CD4-positive, CD25-positive, alpha-beta regulatory T cell (primary cell): ENCODE measurements around the gene RNF135. TPM values are rescaled to one million over a fixed set of nuclear protein-coding genes. Genes with fewer than 3 reads are reported as not detected.
"Not testable (repeated sequence)": the region's sequence is repeated elsewhere in the genome, so short reads cannot be mapped to it uniquely, and the experiment has no call there.

Experiments used
- ATAC-seq, 2 donors: fragments of 150-1000 bp; cut with Tn5 transposase; one replicate each; pipeline ENCODE4 v1.10.0; 2021; ENCODE audit warnings: low read depth in 2 of 2, moderate number of reproducible peaks in 2 of 2, moderate library complexity in 1 of 2
- DNase-seq, 3 donors: peaks; one replicate each; pipeline versions ENCODE4 v3.0.0 to v3.0.0-alpha.2; 2012 to 2022; ENCODE audit warnings: mixed read lengths in 1 of 3
- H3K27ac ChIP-seq: one replicate; pipeline ENCODE4 v1.7.0; 2013; ENCODE audit warnings: mild to moderate bottlenecking, low read length; ENCODE audit not compliant: insufficient read depth, poor library complexity, severe bottlenecking
- H3K27me3 ChIP-seq: one replicate; pipeline ENCODE4 v1.7.0; 2013; ENCODE audit warnings: low read length; ENCODE audit not compliant: control insufficient read depth, insufficient read depth
- H3K36me3 ChIP-seq: one replicate; pipeline ENCODE4 v1.7.0; 2013; ENCODE audit warnings: mild to moderate bottlenecking, low read length, moderate library complexity; ENCODE audit not compliant: control insufficient read depth, insufficient read depth
- H3K4me1 ChIP-seq: 2 replicates; pipeline ENCODE4 v1.7.0; 2013; ENCODE audit warnings: mild to moderate bottlenecking, low read length; ENCODE audit not compliant: insufficient read depth, control insufficient read depth, poor library complexity, severe bottlenecking
- H3K4me3 ChIP-seq: one replicate; pipeline ENCODE4 v1.7.0; 2013; ENCODE audit warnings: low read depth, mild to moderate bottlenecking, low read length, moderate library complexity
- H3K9me3 ChIP-seq, 2 experiments: 1 replicate in 1 of 2; 2 replicates in 1 of 2; pipeline ENCODE4 v1.7.0; 2013; ENCODE audit warnings: low read length in 2 of 2, mild to moderate bottlenecking in 1 of 2, moderate library complexity in 1 of 2; ENCODE audit not compliant: control insufficient read depth in 2 of 2
- H3K27ac Mint-ChIP-seq, 3 donors: one replicate each; pipeline ENCODE4 v1.8.0; 2020 to 2022; ENCODE audit warnings: mild to moderate bottlenecking in 3 of 3, mixed read lengths in 3 of 3, moderate library complexity in 2 of 3
- H3K27me3 Mint-ChIP-seq: one replicate; pipeline ENCODE4 v1.8.0; 2022; ENCODE audit warnings: mild to moderate bottlenecking, mixed read lengths
- H3K36me3 Mint-ChIP-seq: one replicate; pipeline ENCODE4 v1.8.0; 2020; ENCODE audit warnings: mixed read lengths
- H3K4me1 Mint-ChIP-seq, 4 donors: one replicate each; pipeline ENCODE4 v1.8.0; 2020 to 2022; ENCODE audit warnings: mixed read lengths in 4 of 4, mild to moderate bottlenecking in 1 of 4
- H3K4me3 Mint-ChIP-seq, 4 donors: one replicate each; pipeline ENCODE4 v1.8.0; 2020 to 2022; ENCODE audit warnings: mild to moderate bottlenecking in 4 of 4, mixed read lengths in 4 of 4, moderate library complexity in 3 of 4
- H3K9me3 Mint-ChIP-seq, 7 donors: one replicate each; pipeline ENCODE4 v1.8.0; 2020 to 2022; ENCODE audit warnings: mixed read lengths in 7 of 7, mild to moderate bottlenecking in 3 of 7, moderate library complexity in 2 of 7
- polyA plus RNA-seq, 4 donors: library from polyadenylated mRNA; unstranded; fragments of 300-500 nt; fragmentation: Illumina TruSeq; gene quantifications; one replicate each; pipeline ENCODE4 v1.2.3, GENCODE V29; 2021
- total RNA-seq: library from RNA; stranded (reverse); gene quantifications from one replicate; pipeline ENCODE4 v1.2.3, GENCODE V29; 2022

RNF135 gene
- total and polyA plus RNA-seq, 5 donors from 2014 or later: 3.8 to 17.8 (median 10.8) TPM

DNA sequence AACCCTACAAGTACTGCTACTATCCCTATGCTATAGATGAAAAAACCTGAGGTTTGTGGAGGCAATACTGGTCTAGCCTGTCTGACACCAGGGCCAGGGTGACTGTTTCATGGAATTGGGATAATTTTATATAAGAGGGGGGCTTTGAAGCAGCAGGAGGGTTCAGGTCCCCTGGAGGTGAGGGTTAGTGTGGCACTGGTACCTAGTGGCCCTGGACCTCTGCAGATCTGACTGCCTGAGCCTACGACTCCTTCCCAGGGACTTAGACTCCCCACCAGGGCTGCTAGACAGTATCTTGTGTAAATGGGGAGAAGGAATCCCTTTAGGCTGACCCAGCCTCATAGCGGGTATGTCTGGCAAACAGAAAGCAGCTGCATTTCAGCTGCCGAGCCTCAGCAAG is 42.3 kb upstream of the RNF135 start:
- peaks cover 4% of the 10 kb centered on the region for H3K27me3 ChIP-seq
- H3K4me1 ChIP-seq: no peaks in the 10 kb centered on the region
- Mint-ChIP-seq H3K9me3 (no peaks in the 10 kb centered on the region), H3K4me1 (peaks cover 0 to 2% (median 0%) of the 10 kb centered on the region in 4 donors), H3K27ac (no peak overlapping the region), H3K4me3 (no peak overlapping the region), H3K36me3 (no peaks in the 10 kb centered on the region), H3K27me3 (peaks cover 52% of the 10 kb centered on the region)
- no peaks in the 10 kb centered on the region for H3K36me3 ChIP-seq
- no peak overlapping the region for H3K4me3 ChIP-seq
- no peak for ATAC-seq
- no peaks in the 10 kb centered on the region for H3K9me3 ChIP-seq
- no peak for DNase-seq
- H3K27ac ChIP-seq: no peak overlapping the region

DNA sequence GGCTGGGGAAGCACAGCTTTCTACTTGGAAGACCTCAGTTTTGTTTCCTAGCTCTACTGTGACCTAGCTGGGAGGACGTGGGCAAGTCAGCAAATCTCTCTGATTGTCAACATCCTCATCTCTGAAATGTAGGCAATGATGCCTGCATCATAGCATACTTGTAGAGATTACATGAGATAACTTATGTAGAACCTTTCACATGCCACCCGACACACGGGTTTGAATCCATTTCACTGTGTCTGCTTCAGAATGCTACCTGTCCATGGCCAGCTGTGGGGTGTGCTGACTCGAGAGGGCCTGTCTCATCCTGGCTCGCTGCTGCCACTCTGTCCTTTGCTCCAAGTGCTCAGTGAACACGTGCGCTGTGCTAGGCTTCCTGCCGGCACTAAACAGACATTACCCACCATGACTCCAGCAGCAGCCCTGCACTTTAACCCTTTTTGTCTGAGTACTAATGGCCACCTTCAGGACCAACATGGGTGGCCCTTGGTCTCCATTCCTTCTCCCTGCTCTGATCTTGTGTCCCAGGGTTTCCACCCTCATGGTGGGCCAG is 41.7 kb upstream of the RNF135 start:
- no peaks in the 10 kb centered on the region for H3K4me1 ChIP-seq
- H3K27me3 ChIP-seq: peaks cover 4% of the 10 kb centered on the region
- Mint-ChIP-seq H3K9me3 (no peaks in the 10 kb centered on the region), H3K4me1 (peaks cover 0 to 2% (median 0%) of the 10 kb centered on the region in 4 donors), H3K27ac (no peak overlapping the region), H3K4me3 (no peak overlapping the region), H3K27me3 (peaks cover 46% of the 10 kb centered on the region), H3K36me3 (no peaks in the 10 kb centered on the region)
- no peak for DNase-seq
- no peaks in the 10 kb centered on the region for H3K36me3 ChIP-seq
- no peaks in the 10 kb centered on the region for H3K9me3 ChIP-seq
- H3K27ac ChIP-seq: no peak overlapping the region
- ATAC-seq: no peak
- no peak overlapping the region for H3K4me3 ChIP-seq

DNA sequence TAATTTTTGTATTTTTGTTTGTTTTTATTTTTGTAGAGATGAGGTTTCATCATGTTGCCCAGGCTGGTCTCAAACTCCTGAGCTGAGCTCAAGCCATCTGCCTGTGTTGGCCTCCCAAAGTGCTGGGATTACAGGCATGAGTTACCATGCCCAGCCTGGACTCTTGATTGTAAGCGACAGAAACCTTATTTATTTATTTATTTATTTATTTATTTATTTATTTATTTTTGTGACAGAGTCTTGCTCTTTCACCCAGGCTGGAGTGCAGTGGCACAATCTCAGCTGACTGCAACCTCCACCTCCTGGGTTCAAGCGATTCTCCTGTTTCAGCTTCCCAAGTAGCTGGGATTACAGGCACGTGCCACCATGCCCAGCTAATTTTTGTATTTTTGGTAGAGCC is 41.0 kb upstream of the RNF135 start:
- not testable (repeated sequence) for H3K36me3 ChIP-seq, ATAC-seq, H3K4me3 ChIP-seq, H3K27ac Mint-ChIP-seq, DNase-seq, H3K4me1 ChIP-seq, H3K9me3 ChIP-seq, H3K27ac ChIP-seq, H3K4me3 Mint-ChIP-seq, H3K36me3 Mint-ChIP-seq, H3K27me3 ChIP-seq, H3K9me3 Mint-ChIP-seq, H3K4me1 Mint-ChIP-seq
- H3K27me3 Mint-ChIP-seq: peaks cover 39% of the 10 kb centered on the region

DNA sequence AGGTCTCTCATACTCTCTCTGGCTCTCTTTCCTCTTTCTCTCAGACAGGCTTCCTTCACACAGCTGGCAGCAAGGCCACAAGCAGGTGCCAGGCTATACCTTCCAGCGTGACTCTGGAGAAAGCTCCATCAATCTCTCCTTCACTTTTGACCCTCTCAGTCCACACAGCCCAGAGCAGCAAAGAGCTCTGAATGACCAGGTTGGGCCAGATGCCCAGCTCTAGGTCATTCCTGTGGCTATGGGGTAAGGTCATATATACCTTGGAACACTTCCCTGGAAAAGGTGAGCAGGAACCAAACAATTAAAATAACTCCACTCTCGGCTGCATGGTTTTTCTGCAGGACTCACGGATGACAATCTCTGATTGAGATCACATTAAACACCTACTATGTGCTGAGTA is 40.3 kb upstream of the RNF135 start:
- no peak for ATAC-seq
- H3K27ac Mint-ChIP-seq: no peak overlapping the region
- Histone ChIP-seq H3K27me3 (no peaks in the 10 kb centered on the region), H3K36me3 (no peaks in the 10 kb centered on the region), H3K27ac (no peak overlapping the region), H3K4me1 (no peaks in the 10 kb centered on the region), H3K4me3 (no peak overlapping the region), H3K9me3 (no peaks in the 10 kb centered on the region)
- H3K36me3 Mint-ChIP-seq: no peaks in the 10 kb centered on the region
- H3K4me1 Mint-ChIP-seq: no peaks in the 10 kb centered on the region
- no peak overlapping the region for H3K4me3 Mint-ChIP-seq
- H3K9me3 Mint-ChIP-seq: peaks cover 0 to 1% (median 0%) of the 10 kb centered on the region in 7 donors
- no peak for DNase-seq
- peaks cover 34% of the 10 kb centered on the region for H3K27me3 Mint-ChIP-seq

DNA sequence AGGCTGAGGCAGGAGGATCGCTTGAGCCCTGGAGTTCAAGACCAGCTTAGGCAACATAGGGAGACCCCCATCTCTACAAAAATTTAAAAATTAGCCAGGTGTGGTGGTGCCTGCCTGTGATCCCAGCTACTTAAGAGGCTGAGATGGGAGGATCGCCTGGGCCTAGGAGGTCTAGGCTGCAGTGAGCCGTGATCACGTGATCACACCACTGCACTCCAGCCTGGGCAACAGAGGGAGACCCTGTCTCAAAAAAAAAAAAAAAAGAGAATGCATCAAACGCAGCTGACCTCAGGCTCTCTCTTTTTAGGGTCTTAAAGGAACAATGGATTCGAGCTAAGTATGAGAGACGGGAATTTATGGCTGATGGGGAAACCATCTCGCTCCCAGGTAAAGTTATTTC is 39.3 kb upstream of the RNF135 start:
- not testable (repeated sequence) for H3K9me3 Mint-ChIP-seq, H3K27ac Mint-ChIP-seq, H3K9me3 ChIP-seq, ATAC-seq, H3K27ac ChIP-seq, H3K27me3 ChIP-seq, H3K4me3 ChIP-seq, H3K36me3 Mint-ChIP-seq, H3K4me3 Mint-ChIP-seq, H3K4me1 Mint-ChIP-seq, H3K4me1 ChIP-seq, DNase-seq, H3K36me3 ChIP-seq
- peaks cover 24% of the 10 kb centered on the region for H3K27me3 Mint-ChIP-seq

DNA sequence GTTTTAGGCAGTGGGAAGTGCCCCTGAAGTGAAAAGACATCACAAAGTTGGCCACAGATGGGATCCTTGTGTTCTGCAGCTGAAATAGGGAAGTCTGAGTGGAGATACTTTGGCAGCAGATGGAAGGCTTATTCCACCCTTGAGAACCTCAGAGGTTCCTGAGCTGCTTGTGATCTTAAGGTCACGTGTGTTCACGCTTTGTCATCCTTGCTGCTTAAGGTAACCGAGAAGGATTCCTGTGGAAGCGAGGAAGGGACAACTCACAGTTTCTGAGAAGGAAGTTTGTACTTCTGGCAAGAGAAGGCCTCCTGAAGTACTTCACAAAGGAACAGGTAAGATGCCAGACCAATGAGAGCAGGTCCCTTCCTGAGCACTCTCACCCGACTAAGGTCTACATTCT is 36.9 kb upstream of the RNF135 start:
- H3K4me3 ChIP-seq: no peak overlapping the region
- H3K4me1 ChIP-seq: peaks cover 5% of the 10 kb centered on the region
- Mint-ChIP-seq H3K4me3 (no peak overlapping the region), H3K4me1 (peaks cover 1 to 8% (median 4%) of the 10 kb centered on the region in 4 donors), H3K27me3 (peaks cover 21% of the 10 kb centered on the region), H3K36me3 (no peaks in the 10 kb centered on the region), H3K9me3 (peaks cover 0 to 3% (median 0%) of the 10 kb centered on the region in 7 donors), H3K27ac (no peak overlapping the region)
- DNase-seq (no peak), ATAC-seq (no peak)
- H3K36me3 ChIP-seq: no peaks in the 10 kb centered on the region
- no peak overlapping the region for H3K27ac ChIP-seq
- H3K27me3 ChIP-seq: no peaks in the 10 kb centered on the region
- no peaks in the 10 kb centered on the region for H3K9me3 ChIP-seq

DNA sequence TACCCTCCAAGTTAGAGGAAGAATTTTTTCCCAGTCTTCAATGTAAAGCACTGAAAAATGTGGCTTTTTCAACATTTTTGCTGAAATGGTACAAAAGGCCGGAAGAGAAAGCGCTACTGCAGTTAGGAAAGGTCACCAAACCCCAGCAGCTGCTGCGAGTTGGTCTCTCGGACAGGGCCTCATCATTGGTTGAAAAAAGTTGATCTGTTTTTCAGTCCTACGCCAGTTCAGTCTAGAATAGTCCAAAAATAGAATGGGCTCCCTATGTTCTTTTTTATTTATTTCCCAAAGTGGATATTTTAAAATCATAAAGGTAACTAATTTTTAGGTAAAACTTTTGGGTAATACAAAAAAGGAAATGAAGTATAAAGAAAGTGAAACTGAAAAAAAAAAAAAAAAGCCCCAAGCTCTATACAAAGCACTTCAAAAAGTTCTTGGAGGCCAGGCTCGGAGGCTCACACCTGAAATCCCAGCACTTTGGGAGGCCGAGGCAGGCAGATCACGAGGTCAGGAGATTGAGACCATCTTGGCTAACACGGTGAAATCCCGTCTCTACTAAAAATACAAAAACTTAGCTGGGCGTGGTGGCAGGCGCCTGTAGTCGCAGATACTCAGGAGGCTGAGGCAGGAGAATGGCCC is 31.7 kb upstream of the RNF135 start:
- peaks cover 0 to 3% (median 0%) of the 10 kb centered on the region in 7 donors for H3K9me3 Mint-ChIP-seq
- H3K36me3 ChIP-seq: no peaks in the 10 kb centered on the region
- H3K9me3 ChIP-seq: no peaks in the 10 kb centered on the region
- peak overlapping the region; percentile 51 for H3K27ac ChIP-seq
- H3K4me1 ChIP-seq: peaks cover 10% of the 10 kb centered on the region
- no peak for ATAC-seq
- peak overlapping the region; percentile 25 to 86 (median 77) for H3K4me3 Mint-ChIP-seq
- H3K4me3 ChIP-seq: peak overlapping the region; percentile 79
- H3K27me3 ChIP-seq: no peaks in the 10 kb centered on the region
- H3K36me3 Mint-ChIP-seq: no peaks in the 10 kb centered on the region
- no peaks in the 10 kb centered on the region for H3K27me3 Mint-ChIP-seq
- peak overlapping the region; percentile 89 to 95 (median 89) for H3K27ac Mint-ChIP-seq
- peak in 2 of 3 donors; percentile 22 to 69 for DNase-seq
- H3K4me1 Mint-ChIP-seq: peaks cover 3 to 14% (median 11%) of the 10 kb centered on the region in 4 donors
